Measurements from ENCODE around the gene MCRS1.
A peak's percentile ranks its signal among the peaks of the same experiment; 100 is the strongest.

MCRS1 gene

DNA sequence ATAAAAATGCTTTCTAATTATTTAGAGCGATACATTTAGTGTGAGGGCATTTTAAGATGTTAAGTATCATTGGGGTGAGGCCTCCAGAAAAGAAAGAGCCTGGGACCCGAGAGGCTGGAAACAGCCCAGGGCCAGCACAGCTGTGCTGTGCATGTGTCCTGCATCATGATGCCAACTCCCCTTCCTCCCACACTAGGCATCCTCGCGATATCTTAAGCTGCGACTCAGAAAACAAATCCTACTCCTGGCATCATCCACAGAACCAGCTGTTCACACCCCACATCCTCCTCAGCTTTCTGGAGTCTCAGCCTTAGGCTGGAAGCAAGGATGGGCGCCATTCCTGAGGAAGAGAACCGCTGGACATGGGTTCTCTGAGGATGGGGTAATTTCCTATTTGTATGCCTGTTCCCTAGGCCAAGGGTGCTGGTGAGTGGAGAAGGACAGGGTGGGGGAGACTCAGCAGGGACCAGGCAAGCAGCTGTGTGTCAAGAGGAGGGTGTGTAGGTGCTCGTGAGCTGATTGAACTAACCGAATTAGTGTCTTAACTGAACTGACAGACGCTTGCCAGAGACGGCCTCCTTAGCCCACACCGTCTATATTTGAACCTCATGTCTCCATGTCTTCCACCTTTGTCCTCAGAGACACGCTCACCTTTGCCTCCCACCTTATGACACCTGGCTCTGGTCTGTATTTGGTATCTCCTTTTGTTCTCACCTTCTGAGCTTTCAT lies 15.6 kb upstream of the MCRS1 start:
- CTCF ChIA-PET = interaction anchor here (0.5 to 8.4 kb wide), 12 partner anchors 29 to 295 kb away, joined by 3 to 133 read pairs (median 4); no protein-coding TSS in a partner anchor
- POLR2A ChIA-PET = interaction anchor here (0.7 to 1.0 kb wide), 2 partner anchors 39 to 225 kb away, joined by 3 to 4 read pairs; partner anchors contain the start of gene PRPF40B

GRCh38 chr12:49582850-49583249 lies 14.9 kb upstream of the MCRS1 start:
- TF ChIP-seq, protein P1, sequence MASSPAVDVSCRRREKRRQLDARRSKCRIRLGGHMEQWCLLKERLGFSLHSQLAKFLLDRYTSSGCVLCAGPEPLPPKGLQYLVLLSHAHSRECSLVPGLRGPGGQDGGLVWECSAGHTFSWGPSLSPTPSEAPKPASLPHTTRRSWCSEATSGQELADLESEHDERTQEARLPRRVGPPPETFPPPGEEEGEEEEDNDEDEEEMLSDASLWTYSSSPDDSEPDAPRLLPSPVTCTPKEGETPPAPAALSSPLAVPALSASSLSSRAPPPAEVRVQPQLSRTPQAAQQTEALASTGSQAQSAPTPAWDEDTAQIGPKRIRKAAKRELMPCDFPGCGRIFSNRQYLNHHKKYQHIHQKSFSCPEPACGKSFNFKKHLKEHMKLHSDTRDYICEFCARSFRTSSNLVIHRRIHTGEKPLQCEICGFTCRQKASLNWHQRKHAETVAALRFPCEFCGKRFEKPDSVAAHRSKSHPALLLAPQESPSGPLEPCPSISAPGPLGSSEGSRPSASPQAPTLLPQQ (tag by site-specific recombination; IDR thresholded peaks at IDR 0.05) = no peak
- TF ChIP-seq, protein P2, sequence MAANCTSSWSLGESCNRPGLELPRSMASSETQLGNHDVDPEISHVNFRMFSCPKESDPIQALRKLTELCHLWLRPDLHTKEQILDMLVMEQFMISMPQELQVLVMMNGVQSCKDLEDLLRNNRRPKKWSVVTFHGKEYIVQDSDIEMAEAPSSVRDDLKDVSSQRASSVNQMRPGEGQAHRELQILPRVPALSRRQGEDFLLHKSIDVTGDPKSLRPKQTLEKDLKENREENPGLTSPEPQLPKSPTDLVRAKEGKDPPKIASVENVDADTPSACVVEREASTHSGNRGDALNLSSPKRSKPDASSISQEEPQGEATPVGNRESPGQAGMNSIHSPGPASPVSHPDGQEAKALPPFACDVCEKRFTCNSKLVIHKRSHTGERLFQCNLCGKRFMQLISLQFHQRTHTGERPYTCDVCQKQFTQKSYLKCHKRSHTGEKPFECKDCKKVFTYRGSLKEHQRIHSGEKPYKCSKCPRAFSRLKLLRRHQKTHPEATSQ (tag by site-specific recombination; IDR thresholded peaks at IDR 0.05) = no peak
- TF ChIP-seq ZNF449 (tag by site-specific recombination; IDR thresholded peaks at IDR 0.05) (no peak), ZNF211 (tag by site-specific recombination; IDR thresholded peaks at IDR 0.05; ENCODE audit: low read depth) (no peak), ZNF777 (tag by site-specific recombination; IDR thresholded peaks at IDR 0.05; ENCODE audit: borderline replicate concordance) (no peak), ZNF747 (tag by site-specific recombination; IDR thresholded peaks at IDR 0.05) (no peak), ZNF704 (tag by site-specific recombination; IDR thresholded peaks at IDR 0.05) (no peak), ZNF792 (tag by site-specific recombination; IDR thresholded peaks at IDR 0.05) (no peak), PRDM6 (tag by site-specific recombination; IDR thresholded peaks at IDR 0.05) (no peak), ZNF169 (tag by site-specific recombination; IDR thresholded peaks at IDR 0.05) (no peak), HOXD13 (CRISPR knock-in tag; IDR thresholded peaks at IDR 0.05; ENCODE audit: borderline replicate concordance) (no peak), ZNF785 (tag by site-specific recombination; IDR thresholded peaks at IDR 0.05) (no peak)
- H3K36me3 ChIP-seq (ENCODE audit: control insufficient read depth in 2 of 2, insufficient read depth in 1 of 2, low read length in 2 of 2) = peaks cover 0 to 20% of the 10 kb centered on the region in 2 experiments; a peak in 2 of 3 replicates
- no peak overlapping the region for H3K4me3 ChIP-seq (ENCODE audit: low read depth, low read length)
- no peaks in the 10 kb centered on the region for H3K4me1 ChIP-seq (ENCODE audit: control insufficient read depth, insufficient read depth, low read length)
- POLR2A ChIA-PET = interaction anchor here (0.7 kb wide), 1 partner anchor 40 kb away, joined by 3 read pairs; the partner anchor contains the start of gene PRPF40B
- CTCF ChIA-PET = interaction anchor here (0.5 to 8.4 kb wide), 11 partner anchors 29 to 294 kb away, joined by 3 to 133 read pairs (median 4); partner anchors contain the start of gene PRPF40B
- H3K9me3 ChIP-seq (ENCODE audit: control insufficient read depth, insufficient read depth, low read depth, low read length) = no peaks in the 10 kb centered on the region
- no peak overlapping the region for H3K27ac ChIP-seq (ENCODE audit: extremely low read depth, low read depth, low read length)

More for the DNA sequence above, 15.6 kb upstream of the MCRS1 start:
- Histone ChIP-seq H3K9me3 (ENCODE audit: control insufficient read depth, insufficient read depth, low read depth, low read length) (no peaks in the 10 kb centered on the region), H3K36me3 (ENCODE audit: control insufficient read depth in 2 of 2, insufficient read depth in 1 of 2, low read length in 2 of 2) (peaks cover 0 to 20% of the 10 kb centered on the region in 2 experiments; a peak in 2 of 3 replicates), H3K4me1 (ENCODE audit: control insufficient read depth, insufficient read depth, low read length) (no peaks in the 10 kb centered on the region), H3K27ac (ENCODE audit: extremely low read depth, low read depth, low read length) (no peak overlapping the region), H3K4me3 (ENCODE audit: low read depth, low read length) (no peak overlapping the region)
- TF ChIP-seq ZNF701 (tag by site-specific recombination; IDR thresholded peaks at IDR 0.05) = no peak
- no peak for TF ChIP-seq ZBTB21 (tag by site-specific recombination; IDR thresholded peaks at IDR 0.05)
- TF ChIP-seq ZNF654 (tag by site-specific recombination; IDR thresholded peaks at IDR 0.05; ENCODE audit: low read depth) = no peak
- TF ChIP-seq, protein P3, sequence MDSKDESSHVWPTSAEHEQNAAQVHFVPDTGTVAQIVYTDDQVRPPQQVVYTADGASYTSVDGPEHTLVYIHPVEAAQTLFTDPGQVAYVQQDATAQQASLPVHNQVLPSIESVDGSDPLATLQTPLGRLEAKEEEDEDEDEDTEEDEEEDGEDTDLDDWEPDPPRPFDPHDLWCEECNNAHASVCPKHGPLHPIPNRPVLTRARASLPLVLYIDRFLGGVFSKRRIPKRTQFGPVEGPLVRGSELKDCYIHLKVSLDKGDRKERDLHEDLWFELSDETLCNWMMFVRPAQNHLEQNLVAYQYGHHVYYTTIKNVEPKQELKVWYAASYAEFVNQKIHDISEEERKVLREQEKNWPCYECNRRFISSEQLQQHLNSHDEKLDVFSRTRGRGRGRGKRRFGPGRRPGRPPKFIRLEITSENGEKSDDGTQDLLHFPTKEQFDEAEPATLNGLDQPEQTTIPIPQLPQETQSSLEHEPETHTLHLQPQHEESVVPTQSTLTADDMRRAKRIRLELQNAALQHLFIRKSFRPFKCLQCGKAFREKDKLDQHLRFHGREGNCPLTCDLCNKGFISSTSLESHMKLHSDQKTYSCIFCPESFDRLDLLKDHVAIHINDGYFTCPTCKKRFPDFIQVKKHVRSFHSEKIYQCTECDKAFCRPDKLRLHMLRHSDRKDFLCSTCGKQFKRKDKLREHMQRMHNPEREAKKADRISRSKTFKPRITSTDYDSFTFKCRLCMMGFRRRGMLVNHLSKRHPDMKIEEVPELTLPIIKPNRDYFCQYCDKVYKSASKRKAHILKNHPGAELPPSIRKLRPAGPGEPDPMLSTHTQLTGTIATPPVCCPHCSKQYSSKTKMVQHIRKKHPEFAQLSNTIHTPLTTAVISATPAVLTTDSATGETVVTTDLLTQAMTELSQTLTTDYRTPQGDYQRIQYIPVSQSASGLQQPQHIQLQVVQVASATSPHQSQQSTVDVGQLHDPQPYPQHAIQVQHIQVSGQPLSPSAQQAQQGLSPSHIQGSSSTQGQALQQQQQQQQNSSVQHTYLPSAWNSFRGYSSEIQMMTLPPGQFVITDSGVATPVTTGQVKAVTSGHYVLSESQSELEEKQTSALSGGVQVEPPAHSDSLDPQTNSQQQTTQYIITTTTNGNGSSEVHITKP (tag by site-specific recombination; IDR thresholded peaks at IDR 0.05) = 0 out of 2 replicates have a peak, but pooled peaks have one; percentile 16
- TF ChIP-seq ZNF621 (tag by site-specific recombination; IDR thresholded peaks at IDR 0.05) = no peak
- TF ChIP-seq WT1 (tag by site-specific recombination; IDR thresholded peaks at IDR 0.05) = no peak
